Measurements from ENCODE around the gene CABLES1.

DNA sequence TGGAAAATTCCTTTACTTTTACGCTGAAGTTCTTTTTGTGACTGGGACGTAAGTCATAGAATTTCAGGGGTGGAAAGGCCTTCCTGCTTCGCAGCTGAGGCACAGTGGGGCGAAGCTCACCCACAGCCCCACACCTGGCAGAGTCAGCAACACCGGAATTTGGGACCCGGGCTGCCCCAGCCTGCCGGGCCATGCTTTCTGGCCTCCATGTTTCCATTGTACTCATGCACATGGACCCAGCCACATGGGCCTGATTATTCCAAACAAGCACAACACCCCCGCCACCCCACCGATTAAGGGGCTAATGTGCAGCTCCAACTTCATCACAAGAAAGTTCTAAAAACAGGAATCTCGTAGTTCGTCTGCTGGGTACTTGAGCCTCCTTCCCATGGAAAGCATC is 82.5 kb downstream of the CABLES1 start:
- TF ChIP-seq BHLHE40 (IDR thresholded peaks at IDR 0.05; ENCODE audit: borderline replicate concordance): no peak
- no peak for TF ChIP-seq SP1 (IDR thresholded peaks at IDR 0.05)
- TF ChIP-seq SUZ12 (IDR thresholded peaks at IDR 0.05): no peak
- no peak for TF ChIP-seq FOXM1 (IDR thresholded peaks at IDR 0.05; ENCODE audit: borderline replicate concordance)
- no peak for TF ChIP-seq L3MBTL2 (conservative IDR thresholded peaks at IDR 0.05)
